ENCODE data around the gene GHRL.

The GHRL gene

DNA sequence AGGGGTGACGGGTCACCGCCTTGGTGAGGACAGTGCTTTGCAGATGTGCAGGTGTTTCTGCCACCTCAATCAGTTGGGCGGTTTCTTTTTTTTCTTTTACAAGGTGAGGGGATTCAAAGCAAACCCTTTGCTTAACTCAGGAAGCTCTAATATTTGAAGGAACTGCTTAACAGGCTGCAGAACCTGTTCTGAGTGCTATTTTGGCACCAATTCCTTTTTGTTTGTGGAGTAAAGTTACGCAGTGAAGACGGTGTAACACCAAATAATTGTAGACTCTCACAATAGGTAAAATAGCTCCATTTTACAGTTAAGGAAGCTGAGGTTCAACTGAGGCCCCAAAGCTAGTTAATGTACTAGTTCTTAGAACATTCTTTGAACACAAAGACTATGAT, 6.6 kb downstream of the GHRL start:
- Histone ChIP-seq H3K14ac (ENCODE audit: low read length in 2 of 2) (no peak overlapping the region), H2BK120ac (ENCODE audit: low read depth, low read length) (no peak overlapping the region), H2AFZ (ENCODE audit: low read depth, low read length) (no peak overlapping the region), H3K27me3 (ENCODE audit: control insufficient read depth in 1 of 2, insufficient read depth in 1 of 2, low read length in 2 of 2) (no peaks in the 10 kb centered on the region), H2BK12ac (ENCODE audit: low read length in 2 of 2) (no peak overlapping the region), H3K18ac (ENCODE audit: low read depth in 1 of 2, low read length in 2 of 2) (no peak overlapping the region), H3K79me1 (replicated peaks; ENCODE audit: low read length, poor library complexity, severe bottlenecking) (peaks cover 25% of the 10 kb centered on the region), H3K4me1 (ENCODE audit: control insufficient read depth, insufficient read depth, low read depth, low read length) (peaks cover 22% of the 10 kb centered on the region), H3K23ac (ENCODE audit: low read length in 2 of 2) (no peak overlapping the region), H4K8ac (ENCODE audit: low read length) (no peak overlapping the region), H3K4me2 (ENCODE audit: low read length, poor library complexity, severe bottlenecking) (no peak overlapping the region), H3K27ac (ENCODE audit: low read length, poor library complexity, severe bottlenecking) (peak overlapping the region; percentile 25), H2BK15ac (ENCODE audit: low read depth, poor library complexity, severe bottlenecking) (no peak overlapping the region), H3K9me3 (ENCODE audit: control insufficient read depth, low read length) (no peaks in the 10 kb centered on the region), H3K9ac (ENCODE audit: low read length) (no peak overlapping the region), H4K91ac (ENCODE audit: low read length) (no peak overlapping the region), H2AK5ac (ENCODE audit: low read length, severe bottlenecking) (no peak overlapping the region), H2BK5ac (ENCODE audit: low read depth, low read length, poor library complexity, severe bottlenecking) (no peak overlapping the region), H3K4ac (ENCODE audit: low read depth in 1 of 2, low read length in 2 of 2) (no peak overlapping the region), H3K4me3 (ENCODE audit: insufficient read depth in 1 of 2, low read depth in 1 of 2, low read length in 2 of 2) (no peak overlapping the region), H3K36me3 (ENCODE audit: control insufficient read depth in 1 of 2, insufficient read depth in 2 of 2, low read depth in 1 of 2, low read length in 2 of 2) (peaks cover 58 to 62% of the 10 kb centered on the region in 2 experiments)
- no peak for DNase-seq
- 100% methylated on average over 3 of the region's 5 CpGs for WGBS

DNA sequence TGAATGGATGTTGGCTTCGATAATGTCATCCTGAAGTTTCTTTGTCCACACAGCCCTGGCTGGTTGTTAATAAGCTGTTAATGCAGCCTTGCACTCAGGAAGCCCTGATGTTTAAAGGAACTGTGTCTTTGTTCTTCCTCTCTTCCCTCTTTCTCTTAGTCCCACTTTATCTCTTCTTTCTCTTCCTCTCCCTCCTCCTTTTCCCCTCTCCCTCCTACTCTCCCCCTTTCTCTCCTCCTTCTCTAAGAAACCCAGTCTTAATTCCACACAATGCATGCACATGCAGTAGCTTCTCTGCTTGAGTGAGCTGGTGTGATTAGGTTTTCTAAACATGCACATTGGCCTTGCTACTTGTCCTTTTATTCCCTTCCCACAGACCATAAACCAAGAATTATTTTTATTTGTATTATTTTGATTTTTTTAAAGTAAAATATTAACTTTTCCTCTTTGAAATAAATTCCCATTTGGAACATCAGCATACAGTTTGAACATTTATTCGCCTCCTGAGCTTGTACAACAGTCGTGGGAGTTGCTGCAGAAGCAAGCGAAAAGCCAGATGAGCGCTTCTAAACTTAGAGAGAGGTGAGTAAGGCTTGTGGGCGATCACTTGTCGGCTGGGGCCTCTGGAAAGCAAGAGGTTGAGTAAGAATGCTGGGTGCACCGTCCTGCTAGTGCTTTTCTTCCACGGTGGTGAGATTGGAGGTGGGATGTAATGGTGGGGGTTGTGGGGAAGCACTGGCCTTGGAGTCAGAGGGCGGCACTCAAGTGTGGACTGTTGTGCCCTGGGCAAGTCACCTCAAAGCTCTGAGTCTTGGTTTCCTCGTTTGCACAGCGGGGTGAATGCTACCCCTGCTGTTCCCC, 7.2 kb downstream of the GHRL start:
- Histone ChIP-seq H4K91ac (ENCODE audit: low read length) (no peak overlapping the region), H3K4me3 (ENCODE audit: insufficient read depth in 1 of 2, low read depth in 1 of 2, low read length in 2 of 2) (no peak overlapping the region), H3K4me1 (ENCODE audit: control insufficient read depth, insufficient read depth, low read depth, low read length) (peaks cover 19% of the 10 kb centered on the region), H3K9me3 (ENCODE audit: control insufficient read depth, low read length) (no peaks in the 10 kb centered on the region), H2BK15ac (ENCODE audit: low read depth, poor library complexity, severe bottlenecking) (no peak overlapping the region), H3K79me1 (replicated peaks; ENCODE audit: low read length, poor library complexity, severe bottlenecking) (peaks cover 25% of the 10 kb centered on the region), H3K27ac (ENCODE audit: low read length, poor library complexity, severe bottlenecking) (peak overlapping the region; percentile 25), H4K8ac (ENCODE audit: low read length) (no peak overlapping the region), H3K36me3 (ENCODE audit: control insufficient read depth in 1 of 2, insufficient read depth in 2 of 2, low read depth in 1 of 2, low read length in 2 of 2) (peaks cover 55 to 63% of the 10 kb centered on the region in 2 experiments), H3K14ac (ENCODE audit: low read length in 2 of 2) (no peak overlapping the region), H2AFZ (ENCODE audit: low read depth, low read length) (no peak overlapping the region), H2AK5ac (ENCODE audit: low read length, severe bottlenecking) (no peak overlapping the region), H3K23ac (ENCODE audit: low read length in 2 of 2) (no peak overlapping the region), H3K4ac (ENCODE audit: low read depth in 1 of 2, low read length in 2 of 2) (no peak overlapping the region), H3K27me3 (ENCODE audit: control insufficient read depth in 1 of 2, insufficient read depth in 1 of 2, low read length in 2 of 2) (no peaks in the 10 kb centered on the region), H3K9ac (ENCODE audit: low read length) (no peak overlapping the region), H2BK12ac (ENCODE audit: low read length in 2 of 2) (no peak overlapping the region), H3K4me2 (ENCODE audit: low read length, poor library complexity, severe bottlenecking) (no peak overlapping the region), H2BK5ac (ENCODE audit: low read depth, low read length, poor library complexity, severe bottlenecking) (no peak overlapping the region), H2BK120ac (ENCODE audit: low read depth, low read length) (no peak overlapping the region), H3K18ac (ENCODE audit: low read depth in 1 of 2, low read length in 2 of 2) (no peak overlapping the region)
- no peak for DNase-seq
- 95% methylated on average over 12 of the region's 12 CpGs for WGBS

GRCh38 chr3:10284496-10284895, 8.3 kb downstream of the GHRL start:
- Histone ChIP-seq H2BK15ac (ENCODE audit: low read depth, poor library complexity, severe bottlenecking) (no peak overlapping the region), H3K9me3 (ENCODE audit: control insufficient read depth, low read length) (no peaks in the 10 kb centered on the region), H2BK120ac (ENCODE audit: low read depth, low read length) (no peak overlapping the region), H3K4me2 (ENCODE audit: low read length, poor library complexity, severe bottlenecking) (no peak overlapping the region), H4K8ac (ENCODE audit: low read length) (no peak overlapping the region), H3K4me1 (ENCODE audit: control insufficient read depth, insufficient read depth, low read depth, low read length) (peaks cover 19% of the 10 kb centered on the region), H2BK5ac (ENCODE audit: low read depth, low read length, poor library complexity, severe bottlenecking) (no peak overlapping the region), H3K79me1 (replicated peaks; ENCODE audit: low read length, poor library complexity, severe bottlenecking) (peaks cover 30% of the 10 kb centered on the region), H4K91ac (ENCODE audit: low read length) (no peak overlapping the region), H3K27me3 (ENCODE audit: control insufficient read depth in 1 of 2, insufficient read depth in 1 of 2, low read length in 2 of 2) (no peaks in the 10 kb centered on the region), H3K27ac (ENCODE audit: low read length, poor library complexity, severe bottlenecking) (no peak overlapping the region), H3K4ac (ENCODE audit: low read depth in 1 of 2, low read length in 2 of 2) (no peak overlapping the region), H3K9ac (ENCODE audit: low read length) (no peak overlapping the region), H3K4me3 (ENCODE audit: insufficient read depth in 1 of 2, low read depth in 1 of 2, low read length in 2 of 2) (no peak overlapping the region), H3K14ac (ENCODE audit: low read length in 2 of 2) (no peak overlapping the region), H3K36me3 (ENCODE audit: control insufficient read depth in 1 of 2, insufficient read depth in 2 of 2, low read depth in 1 of 2, low read length in 2 of 2) (peaks cover 54 to 68% of the 10 kb centered on the region in 2 experiments), H2BK12ac (ENCODE audit: low read length in 2 of 2) (no peak overlapping the region), H3K23ac (ENCODE audit: low read length in 2 of 2) (no peak overlapping the region), H3K18ac (ENCODE audit: low read depth in 1 of 2, low read length in 2 of 2) (no peak overlapping the region), H2AFZ (ENCODE audit: low read depth, low read length) (no peak overlapping the region), H2AK5ac (ENCODE audit: low read length, severe bottlenecking) (no peak overlapping the region)
- no peak for DNase-seq
- WGBS, result 95% methylated on average over 9 of the region's 9 CpGs

DNA sequence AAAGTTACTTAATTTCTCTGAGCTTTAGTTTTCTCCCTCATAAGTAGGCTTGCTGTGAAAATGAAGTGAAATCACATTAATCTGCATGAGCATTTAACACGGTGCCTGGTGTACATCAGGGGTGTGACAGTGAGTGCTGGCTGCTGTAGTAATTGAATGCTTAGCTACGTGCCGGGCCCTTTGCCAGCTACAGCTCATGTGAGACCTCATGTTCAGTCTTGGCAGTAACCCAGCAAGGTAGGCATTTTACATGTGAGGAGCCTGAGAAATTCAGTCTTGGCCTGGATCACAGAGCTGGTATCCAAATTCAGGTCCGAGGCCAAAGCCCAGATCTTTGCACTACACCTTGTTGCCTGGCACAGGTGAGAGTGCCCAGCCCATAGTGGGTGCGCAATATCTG, 9.1 kb downstream of the GHRL start:
- 98% methylated on average over 5 of the region's 5 CpGs for WGBS
- no peak overlapping the region for H2BK5ac ChIP-seq (ENCODE audit: low read depth, low read length, poor library complexity, severe bottlenecking)
- H3K79me1 ChIP-seq (replicated peaks; ENCODE audit: low read length, poor library complexity, severe bottlenecking), result peaks cover 29% of the 10 kb centered on the region
- H2AK5ac ChIP-seq (ENCODE audit: low read length, severe bottlenecking), result no peak overlapping the region
- no peak overlapping the region for H2BK15ac ChIP-seq (ENCODE audit: low read depth, poor library complexity, severe bottlenecking)
- no peak overlapping the region for H4K8ac ChIP-seq (ENCODE audit: low read length)
- no peak for DNase-seq
- no peak overlapping the region for H2BK120ac ChIP-seq (ENCODE audit: low read depth, low read length)
- no peak overlapping the region for H3K4me2 ChIP-seq (ENCODE audit: low read length, poor library complexity, severe bottlenecking)
- H3K4ac ChIP-seq (ENCODE audit: low read depth in 1 of 2, low read length in 2 of 2), result no peak overlapping the region
- H3K9ac ChIP-seq (ENCODE audit: low read length), result no peak overlapping the region
- H3K36me3 ChIP-seq (ENCODE audit: control insufficient read depth in 1 of 2, insufficient read depth in 2 of 2, low read depth in 1 of 2, low read length in 2 of 2), result peaks cover 53 to 68% of the 10 kb centered on the region in 2 experiments
- H2AFZ ChIP-seq (ENCODE audit: low read depth, low read length), result no peak overlapping the region
- no peak overlapping the region for H3K23ac ChIP-seq (ENCODE audit: low read length in 2 of 2)
- H3K9me3 ChIP-seq (ENCODE audit: control insufficient read depth, low read length), result no peaks in the 10 kb centered on the region
- no peaks in the 10 kb centered on the region for H3K27me3 ChIP-seq (ENCODE audit: control insufficient read depth in 1 of 2, insufficient read depth in 1 of 2, low read length in 2 of 2)
- H3K18ac ChIP-seq (ENCODE audit: low read depth in 1 of 2, low read length in 2 of 2), result no peak overlapping the region
- H2BK12ac ChIP-seq (ENCODE audit: low read length in 2 of 2), result no peak overlapping the region
- H4K91ac ChIP-seq (ENCODE audit: low read length), result no peak overlapping the region
- H3K4me3 ChIP-seq (ENCODE audit: insufficient read depth in 1 of 2, low read depth in 1 of 2, low read length in 2 of 2), result no peak overlapping the region
- H3K27ac ChIP-seq (ENCODE audit: low read length, poor library complexity, severe bottlenecking), result no peak overlapping the region
- no peak overlapping the region for H3K14ac ChIP-seq (ENCODE audit: low read length in 2 of 2)
- H3K4me1 ChIP-seq (ENCODE audit: control insufficient read depth, insufficient read depth, low read depth, low read length), result peaks cover 19% of the 10 kb centered on the region
